Large intestine (tissue), 3 donors: ENCODE data around the gene OR2V2. TPM values are rescaled to one million over a fixed set of nuclear protein-coding genes. Genes with fewer than 3 reads are reported as not detected.
A peak's percentile ranks its signal among the peaks of the same experiment; 100 is the strongest.
"Not testable (repeated sequence)": the region's sequence is repeated elsewhere in the genome, so short reads cannot be mapped to it uniquely, and the experiment has no call there.

Experiments
- DNase-seq, 2 donors: peaks; one replicate each; pipeline versions ENCODE4 v3.0.0 to v3.0.0-alpha.2; 2013
- H3K27ac ChIP-seq: one replicate; pipeline ENCODE4 v1.5.1; 2013; ENCODE audit warnings: low read length
- H3K27me3 ChIP-seq: 2 replicates; pipeline ENCODE4 v1.6.1; 2013; ENCODE audit warnings: low read length; ENCODE audit not compliant: control insufficient read depth, insufficient read depth
- H3K36me3 ChIP-seq: 2 replicates; pipeline ENCODE4 v1.6.1; 2013; ENCODE audit warnings: low read length; ENCODE audit not compliant: control insufficient read depth, insufficient read depth
- H3K4me1 ChIP-seq: one replicate; pipeline ENCODE4 v1.6.1; 2013; ENCODE audit warnings: low read length; ENCODE audit not compliant: control insufficient read depth, insufficient read depth
- H3K4me3 ChIP-seq: one replicate; pipeline ENCODE4 v1.5.1; 2013; ENCODE audit warnings: low read length
- H3K9me3 ChIP-seq: one replicate; pipeline ENCODE4 v1.6.1; 2013; ENCODE audit warnings: mild to moderate bottlenecking, low read depth, low read length, moderate library complexity; ENCODE audit not compliant: control insufficient read depth
- WGBS: methylation state at CpG from one replicate; pipeline ENCODE4 v1.1.5; 2013; ENCODE audit warnings: low lambda C conversion rate; ENCODE audit not compliant: insufficient coverage; 5-methylcytosine and 5-hydroxymethylcytosine counted together
- polyA plus RNA-seq: library from polyadenylated mRNA; unstranded; fragments of 120-200 nt; gene quantifications from one replicate; pipeline ENCODE4 v1.2.1, GENCODE V29; 2013

OR2V2 gene
- polyA plus RNA-seq, 1 donor = not detected

GRCh38 chr5:181169459-181170236, 22.3 kb downstream of the OR2V2 start:
- H3K27ac ChIP-seq, H3K9me3 ChIP-seq, H3K4me1 ChIP-seq, H3K36me3 ChIP-seq: not testable (repeated sequence)
- no CpG with 5 or more reads among the region's 50 CpGs for WGBS
- Histone ChIP-seq H3K4me3 (peak overlapping the region; percentile 20), H3K27me3 (peaks cover 96% of the 10 kb centered on the region)
- DNase-seq = peak in 1 of 2 donors; percentile 50

GRCh38 chr5:181170237-181170825, 22.9 kb downstream of the OR2V2 start:
- H3K27ac ChIP-seq = no peak overlapping the region
- H3K4me3 ChIP-seq = peak overlapping the region; percentile 20
- 0% methylated on average over 3 of the region's 33 CpGs for WGBS
- peak; percentile 61 to 79 for DNase-seq
- H3K36me3 ChIP-seq = no peaks in the 10 kb centered on the region
- peaks cover 91% of the 10 kb centered on the region for H3K27me3 ChIP-seq
- peaks cover 5% of the 10 kb centered on the region for H3K9me3 ChIP-seq
- H3K4me1 ChIP-seq = peaks cover 6% of the 10 kb centered on the region

GRCh38 chr5:181170996-181171395, 23.6 kb downstream of the OR2V2 start:
- no CpG with 5 or more reads among the region's 6 CpGs for WGBS
- no peak for DNase-seq

GRCh38 chr5:181171782-181172181, 24.4 kb downstream of the OR2V2 start:
- no peak for DNase-seq
- H3K27me3 ChIP-seq = peaks cover 82% of the 10 kb centered on the region
- H3K27ac ChIP-seq = no peak overlapping the region
- peaks cover 5% of the 10 kb centered on the region for H3K9me3 ChIP-seq
- no peak overlapping the region for H3K4me3 ChIP-seq
- peaks cover 6% of the 10 kb centered on the region for H3K4me1 ChIP-seq
- no CpG with 5 or more reads among the region's 3 CpGs for WGBS
- no peaks in the 10 kb centered on the region for H3K36me3 ChIP-seq

More at GRCh38 chr5:181170996-181171395, 23.6 kb downstream of the OR2V2 start:
- H3K36me3 ChIP-seq = no peaks in the 10 kb centered on the region
- peaks cover 86% of the 10 kb centered on the region for H3K27me3 ChIP-seq
- peaks cover 6% of the 10 kb centered on the region for H3K4me1 ChIP-seq
- H3K27ac ChIP-seq = no peak overlapping the region
- no peak overlapping the region for H3K4me3 ChIP-seq
- H3K9me3 ChIP-seq = peaks cover 5% of the 10 kb centered on the region

GRCh38 chr5:181173027-181173419, 25.6 kb downstream of the OR2V2 start:
- Histone ChIP-seq H3K27me3 (peaks cover 79% of the 10 kb centered on the region), H3K4me1 (peaks cover 6% of the 10 kb centered on the region), H3K9me3 (peaks cover 5% of the 10 kb centered on the region), H3K27ac (no peak overlapping the region), H3K36me3 (no peaks in the 10 kb centered on the region), H3K4me3 (no peak overlapping the region)
- no peak for DNase-seq
- 35% methylated on average over 5 of the region's 11 CpGs for WGBS

GRCh38 chr5:181173420-181174342, 26.3 kb downstream of the OR2V2 start:
- H3K36me3 ChIP-seq = no peaks in the 10 kb centered on the region
- H3K27me3 ChIP-seq = peaks cover 72% of the 10 kb centered on the region
- WGBS = no CpG with 5 or more reads among the region's 50 CpGs
- peaks cover 6% of the 10 kb centered on the region for H3K4me1 ChIP-seq
- peak in 1 of 2 donors; percentile 37 for DNase-seq
- H3K27ac ChIP-seq = no peak overlapping the region
- H3K4me3 ChIP-seq = no peak overlapping the region
- H3K9me3 ChIP-seq = peaks cover 5% of the 10 kb centered on the region

- DNase-seq = no peak
- no peak overlapping the region for H3K4me3 ChIP-seq
- 47% methylated on average over 2 of the region's 3 CpGs for WGBS
- H3K27ac ChIP-seq = no peak overlapping the region
- H3K4me1 ChIP-seq = peaks cover 6% of the 10 kb centered on the region
- H3K27me3 ChIP-seq = peaks cover 51% of the 10 kb centered on the region
- H3K36me3 ChIP-seq = no peaks in the 10 kb centered on the region
- H3K9me3 ChIP-seq = no peaks in the 10 kb centered on the region
These were observed 29.0 kb downstream of the OR2V2 start for GRCh38 chr5:181176254-181176952.

GRCh38 chr5:181177559-181177958, 30.2 kb downstream of the OR2V2 start:
- not testable (repeated sequence) for DNase-seq

GRCh38 chr5:181181650-181182565, 34.5 kb downstream of the OR2V2 start:
- DNase-seq = peak; percentile 60 to 62
- peaks cover 21% of the 10 kb centered on the region for H3K27me3 ChIP-seq
- WGBS = 10% methylated on average over 2 of the region's 25 CpGs
- H3K27ac ChIP-seq = no peak overlapping the region
- H3K4me1 ChIP-seq = peaks cover 2% of the 10 kb centered on the region
- no peaks in the 10 kb centered on the region for H3K9me3 ChIP-seq
- H3K4me3 ChIP-seq = no peak overlapping the region
- H3K36me3 ChIP-seq = no peaks in the 10 kb centered on the region

More at GRCh38 chr5:181177559-181177958, 30.2 kb downstream of the OR2V2 start:
- not testable (repeated sequence) for H3K27ac ChIP-seq, H3K9me3 ChIP-seq, H3K36me3 ChIP-seq, H3K4me1 ChIP-seq, H3K4me3 ChIP-seq
- H3K27me3 ChIP-seq = peaks cover 44% of the 10 kb centered on the region
- WGBS = no CpG with 5 or more reads among the region's 14 CpGs
